Liver (tissue), 9 donors: ENCODE results near the gene CDH23. TPM values are rescaled to one million over a fixed set of nuclear protein-coding genes. Genes with fewer than 3 reads are reported as not detected.

ENCODE experiments used
- DNase-seq: peaks from one replicate; pipeline ENCODE4 v3.0.0-alpha.2; 2017; ENCODE audit warnings: low spot score
- H3K27ac ChIP-seq, 2 donors: one replicate each; pipeline ENCODE4 v1.7.0; 2013; ENCODE audit warnings: inconsistent platforms in 2 of 2, low read length in 2 of 2, control low read depth in 1 of 2, low read depth in 1 of 2, mild to moderate bottlenecking in 1 of 2
- H3K27me3 ChIP-seq, 4 donors: one replicate each; pipeline versions ENCODE4 v1.6.1 to v1.7.0; 2013; ENCODE audit warnings: low read length in 3 of 4, inconsistent platforms in 1 of 4, mild to moderate bottlenecking in 1 of 4, moderate library complexity in 1 of 4; ENCODE audit not compliant: control insufficient read depth in 4 of 4, insufficient read depth in 4 of 4
- H3K36me3 ChIP-seq, 4 donors: one replicate each; pipeline versions ENCODE4 v1.6.1 to v1.7.0; 2013; ENCODE audit warnings: low read length in 3 of 4, mild to moderate bottlenecking in 3 of 4, low read depth in 1 of 4, moderate library complexity in 1 of 4; ENCODE audit not compliant: control insufficient read depth in 4 of 4, insufficient read depth in 3 of 4
- H3K4me1 ChIP-seq, 4 donors: one replicate each; pipeline versions ENCODE4 v1.6.1 to v1.7.0; 2013; ENCODE audit warnings: low read length in 3 of 4, mild to moderate bottlenecking in 3 of 4, moderate library complexity in 1 of 4; ENCODE audit not compliant: control insufficient read depth in 4 of 4, insufficient read depth in 4 of 4
- H3K4me3 ChIP-seq, 3 donors: one replicate each; pipeline versions ENCODE4 v1.6.1 to v1.7.0; 2013; ENCODE audit warnings: low read length in 3 of 3, control low read depth in 1 of 3, low read depth in 1 of 3, mild to moderate bottlenecking in 1 of 3
- H3K9ac ChIP-seq, 2 donors: one replicate each; pipeline ENCODE4 v1.7.0; 2013; ENCODE audit warnings: low read length in 2 of 2, mild to moderate bottlenecking in 2 of 2, moderate library complexity in 2 of 2, control low read depth in 1 of 2, low read depth in 1 of 2
- H3K9me3 ChIP-seq, 4 donors: one replicate each; pipeline versions ENCODE4 v1.6.1 to v1.7.0; 2013; ENCODE audit warnings: low read length in 3 of 4; ENCODE audit not compliant: control insufficient read depth in 4 of 4
- EGR1 ChIP-seq, 2 donors: IDR thresholded peaks; 2 replicates each; pipeline ENCODE4 v1.6.1; 2016 to 2018; ENCODE audit warnings: antibody characterized with exemption in 2 of 2, low read depth in 2 of 2
- FOXA2 ChIP-seq: IDR thresholded peaks from 2 replicates; pipeline ENCODE4 v1.6.1; 2016; ENCODE audit warnings: antibody characterized with exemption
- GABPA ChIP-seq, 2 donors: IDR thresholded peaks in 1 of 2; conservative IDR thresholded peaks in 1 of 2; 2 replicates each; pipeline ENCODE4 v1.6.1; 2016; ENCODE audit warnings: antibody characterized with exemption in 2 of 2, mild to moderate bottlenecking in 1 of 2, moderate library complexity in 1 of 2
- HNF4A ChIP-seq, 2 donors: conservative IDR thresholded peaks; 2 replicates each; pipeline ENCODE4 v1.6.1; 2016; ENCODE audit warnings: antibody characterized with exemption in 2 of 2, mild to moderate bottlenecking in 2 of 2
- HNF4G ChIP-seq: IDR thresholded peaks from 2 replicates; pipeline ENCODE4 v1.6.1; 2016; ENCODE audit warnings: antibody characterized with exemption
- JUND ChIP-seq, 2 donors: IDR thresholded peaks; 2 replicates each; pipeline ENCODE4 v1.6.1; 2016; ENCODE audit warnings: antibody characterized with exemption in 2 of 2
- NR2F2 ChIP-seq: IDR thresholded peaks from 2 replicates; pipeline ENCODE4 v1.6.1; 2016; ENCODE audit warnings: antibody characterized with exemption
- RAD21 ChIP-seq, 2 donors: IDR thresholded peaks; 2 replicates each; pipeline ENCODE4 v1.6.1; 2016; ENCODE audit warnings: antibody characterized with exemption in 2 of 2, mild to moderate bottlenecking in 2 of 2
- REST ChIP-seq: IDR thresholded peaks from 2 replicates; pipeline ENCODE4 v1.6.1; 2016; ENCODE audit warnings: antibody characterized with exemption, mild to moderate bottlenecking
- RXRA ChIP-seq, 2 donors: IDR thresholded peaks; 2 replicates each; pipeline ENCODE4 v1.6.1; 2017 to 2018; ENCODE audit warnings: antibody characterized with exemption in 2 of 2, mild to moderate bottlenecking in 1 of 2
- SP1 ChIP-seq: IDR thresholded peaks from 2 replicates; pipeline ENCODE4 v1.6.1; 2018; ENCODE audit warnings: antibody characterized with exemption, mild to moderate bottlenecking
- TAF1 ChIP-seq: conservative IDR thresholded peaks from 2 replicates; pipeline ENCODE4 v1.6.1; 2016; ENCODE audit warnings: antibody characterized with exemption, mild to moderate bottlenecking
- YY1 ChIP-seq: IDR thresholded peaks from 2 replicates; pipeline ENCODE4 v1.6.1; 2016; ENCODE audit warnings: antibody characterized with exemption, mild to moderate bottlenecking
- whole genome bisulfite sequencing: extraction: QIAGEN DNeasy Blood & Tissue Kit; methylation state at CpG from one replicate; pipeline ENCODE4 v1.1.7; 2013; 5-methylcytosine and 5-hydroxymethylcytosine counted together
- polyA plus RNA-seq, 2 donors: library from polyadenylated mRNA; stranded (reverse) in 1 of 2; unstranded in 1 of 2; fragments of 200-250 nt in 1 of 2; fragments of >200 nt in 1 of 2; fragmentation: Nextera tagmentation in 1 of 2; extraction: Ambion mirVana in 1 of 2; gene quantifications; one replicate each; pipeline versions ENCODE4 v1.2.1 to v1.2.3, GENCODE V29; 2013 to 2015
- total RNA-seq, 2 donors: library from RNA; depleted of rRNA; stranded (reverse); fragments of >200 nt; gene quantifications; one replicate each; pipeline ENCODE4 v1.2.3, GENCODE V29; 2014
- TF ChIP-seq, protein P1 (sequence below): IDR thresholded peaks from 2 replicates; pipeline ENCODE4 v1.6.1; 2016; ENCODE audit warnings: antibody characterized with exemption
- TF ChIP-seq, protein P2 (sequence below): IDR thresholded peaks from 2 replicates; pipeline ENCODE4 v1.6.1; 2016; ENCODE audit warnings: antibody characterized with exemption
- TF ChIP-seq, protein P3 (sequence below): IDR thresholded peaks from 2 replicates; pipeline ENCODE4 v1.6.1; 2016; ENCODE audit warnings: antibody characterized with exemption
- donor health status: healthy.
- donor health status: healthy.
- donor health status: healthy.
- donor health status: healthy.
- donor health status: healthy.

Gene CDH23
- total and polyA plus RNA-seq, 4 donors, result 1.5 to 4.7 (median 3.4) TPM

GRCh38 chr10:71755179-71755879 lies 358.6 kb downstream of the CDH23 start:
- peaks cover 0 to 3% (median 0%) of the 10 kb centered on the region in 4 donors for H3K36me3 ChIP-seq
- DNase-seq, result no peak
- peak overlapping the region in 1 of 2 donors; percentile 11 for H3K27ac ChIP-seq

DNA sequence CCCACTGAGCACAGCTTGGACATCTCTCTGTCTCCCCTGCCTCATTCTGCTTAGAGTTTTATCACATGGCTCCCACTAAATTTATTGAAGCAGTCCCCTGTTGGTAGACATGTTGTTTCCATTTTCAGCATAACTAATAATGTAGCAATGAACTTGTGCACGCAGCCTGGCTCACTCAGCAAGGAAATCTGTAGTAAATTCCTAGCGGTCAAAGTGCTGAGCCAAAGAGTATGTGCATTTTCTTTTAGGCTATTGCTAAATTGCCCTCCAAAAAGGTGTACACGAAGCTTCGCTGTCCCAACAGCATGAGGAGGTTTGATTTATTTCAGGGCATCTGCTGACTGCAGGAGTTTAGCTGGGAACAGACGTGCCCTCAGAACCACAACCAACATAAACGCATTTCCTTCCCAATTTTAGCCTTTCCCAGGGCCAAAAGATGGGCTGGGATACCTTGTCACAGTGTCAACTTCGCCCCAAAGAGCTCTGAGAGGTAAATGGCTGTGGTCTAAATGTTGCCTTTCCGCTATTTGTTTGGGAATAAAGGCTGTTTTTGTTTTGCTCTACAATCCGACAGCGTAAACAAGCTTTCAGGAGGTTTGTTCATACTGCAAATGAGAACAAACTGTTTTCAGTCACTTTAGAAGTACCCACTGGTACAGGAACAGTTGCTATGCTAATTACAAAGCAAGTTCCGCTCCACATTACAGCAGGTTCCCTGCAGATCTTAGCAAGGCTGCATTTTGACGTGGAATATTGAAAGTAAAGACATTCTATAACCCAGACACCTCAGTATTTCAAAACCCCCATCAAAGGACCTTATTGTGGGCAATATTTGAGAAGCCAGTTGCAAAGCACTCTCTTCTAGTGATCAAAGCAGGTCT lies 359.8 kb downstream of the CDH23 start:
- Histone ChIP-seq H3K36me3 (peaks cover 0 to 3% (median 1%) of the 10 kb centered on the region in 4 donors), H3K9ac (peak overlapping the region in 1 of 2 donors; percentile 31), H3K9me3 (no peaks in the 10 kb centered on the region), H3K4me1 (peaks cover 0 to 15% (median 4%) of the 10 kb centered on the region in 4 donors), H3K27me3 (no peaks in the 10 kb centered on the region), H3K27ac (peak overlapping the region; percentile 54 to 55), H3K4me3 (no peak overlapping the region)
- no peak for TF ChIP-seq REST
- no peak for TF ChIP-seq JUND (IDR thresholded peaks at IDR 0.05)
- no peak for TF ChIP-seq RAD21 (IDR thresholded peaks at IDR 0.05)
- TF ChIP-seq SP1, result no peak
- TF ChIP-seq YY1, result no peak
- no peak for TF ChIP-seq HNF4A (conservative IDR thresholded peaks at IDR 0.05)
- TF ChIP-seq, protein P1, sequence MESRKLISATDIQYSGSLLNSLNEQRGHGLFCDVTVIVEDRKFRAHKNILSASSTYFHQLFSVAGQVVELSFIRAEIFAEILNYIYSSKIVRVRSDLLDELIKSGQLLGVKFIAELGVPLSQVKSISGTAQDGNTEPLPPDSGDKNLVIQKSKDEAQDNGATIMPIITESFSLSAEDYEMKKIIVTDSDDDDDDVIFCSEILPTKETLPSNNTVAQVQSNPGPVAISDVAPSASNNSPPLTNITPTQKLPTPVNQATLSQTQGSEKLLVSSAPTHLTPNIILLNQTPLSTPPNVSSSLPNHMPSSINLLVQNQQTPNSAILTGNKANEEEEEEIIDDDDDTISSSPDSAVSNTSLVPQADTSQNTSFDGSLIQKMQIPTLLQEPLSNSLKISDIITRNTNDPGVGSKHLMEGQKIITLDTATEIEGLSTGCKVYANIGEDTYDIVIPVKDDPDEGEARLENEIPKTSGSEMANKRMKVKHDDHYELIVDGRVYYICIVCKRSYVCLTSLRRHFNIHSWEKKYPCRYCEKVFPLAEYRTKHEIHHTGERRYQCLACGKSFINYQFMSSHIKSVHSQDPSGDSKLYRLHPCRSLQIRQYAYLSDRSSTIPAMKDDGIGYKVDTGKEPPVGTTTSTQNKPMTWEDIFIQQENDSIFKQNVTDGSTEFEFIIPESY, result no peak
- TF ChIP-seq GABPA (IDR thresholded peaks at IDR 0.05 in 1 of 2, conservative IDR thresholded peaks at IDR 0.05 in 1 of 2), result no peak
- no peak for TF ChIP-seq EGR1 (IDR thresholded peaks at IDR 0.05; ENCODE audit: low read depth in 2 of 2)
- TF ChIP-seq, protein P2, sequence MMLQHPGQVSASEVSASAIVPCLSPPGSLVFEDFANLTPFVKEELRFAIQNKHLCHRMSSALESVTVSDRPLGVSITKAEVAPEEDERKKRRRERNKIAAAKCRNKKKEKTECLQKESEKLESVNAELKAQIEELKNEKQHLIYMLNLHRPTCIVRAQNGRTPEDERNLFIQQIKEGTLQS, result no peak
- TF ChIP-seq, protein P3, sequence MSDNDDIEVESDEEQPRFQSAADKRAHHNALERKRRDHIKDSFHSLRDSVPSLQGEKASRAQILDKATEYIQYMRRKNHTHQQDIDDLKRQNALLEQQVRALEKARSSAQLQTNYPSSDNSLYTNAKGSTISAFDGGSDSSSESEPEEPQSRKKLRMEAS, result no peak
- no peak for TF ChIP-seq TAF1
- no peak for TF ChIP-seq FOXA2
- TF ChIP-seq HNF4G, result no peak
- no peak for TF ChIP-seq NR2F2
- no peak for TF ChIP-seq RXRA (IDR thresholded peaks at IDR 0.05)
- no peak for DNase-seq
- 81% methylated on average over 12 of the region's 12 CpGs for WGBS

More at GRCh38 chr10:71755179-71755879, 358.6 kb downstream of the CDH23 start:
- no peaks in the 10 kb centered on the region for H3K9me3 ChIP-seq
- H3K4me3 ChIP-seq, result no peak overlapping the region
- TF ChIP-seq EGR1 (IDR thresholded peaks at IDR 0.05; ENCODE audit: low read depth in 2 of 2), result no peak
- no peak for TF ChIP-seq SP1
- H3K27me3 ChIP-seq, result no peaks in the 10 kb centered on the region
- no peak overlapping the region for H3K9ac ChIP-seq
- 97% methylated on average over 16 of the region's 16 CpGs for WGBS
- peaks cover 0 to 16% (median 4%) of the 10 kb centered on the region in 4 donors for H3K4me1 ChIP-seq
